ENCODE measurements around the gene DOCK6.
"Not testable (repeated sequence)": the region's sequence is repeated elsewhere in the genome, so short reads cannot be mapped to it uniquely, and the experiment has no call there.

Gene DOCK6

DNA sequence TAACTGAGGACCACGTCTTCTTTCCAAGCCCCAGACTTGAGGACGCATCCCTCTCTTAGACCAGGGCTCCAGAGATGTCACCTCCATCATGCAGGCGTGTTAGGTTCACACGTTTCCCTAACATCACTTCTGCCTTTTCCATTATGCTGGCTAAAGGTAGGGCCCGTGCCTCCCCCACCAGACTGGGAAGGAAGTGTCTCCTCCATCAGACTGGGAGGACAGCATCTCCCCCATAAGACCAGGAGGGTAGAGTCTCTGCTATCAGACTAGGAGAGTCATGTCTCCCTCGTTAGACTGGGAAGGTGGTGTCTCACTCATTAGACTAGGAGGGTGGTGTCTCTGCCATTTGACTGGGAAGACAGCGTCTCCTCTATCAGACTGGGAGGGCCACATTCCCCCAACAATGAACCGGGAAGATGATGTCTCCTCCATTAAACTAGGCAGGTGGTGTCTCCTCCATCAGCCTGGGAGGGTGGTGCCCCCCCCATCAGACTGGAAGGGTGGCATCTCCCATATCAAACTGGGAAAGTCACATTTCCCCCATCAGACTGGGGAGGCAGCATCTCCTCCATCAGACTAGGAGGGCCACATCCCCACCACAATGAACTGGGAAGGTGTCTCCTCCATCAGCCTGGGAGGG, 88.7 kb downstream of the DOCK6 start:
- no peak for DNase-seq (ENCODE audit: low spot score)

GRCh38 chr19:11172576-11172975, 89.7 kb downstream of the DOCK6 start:
- no peak for DNase-seq (ENCODE audit: low spot score)

DNA sequence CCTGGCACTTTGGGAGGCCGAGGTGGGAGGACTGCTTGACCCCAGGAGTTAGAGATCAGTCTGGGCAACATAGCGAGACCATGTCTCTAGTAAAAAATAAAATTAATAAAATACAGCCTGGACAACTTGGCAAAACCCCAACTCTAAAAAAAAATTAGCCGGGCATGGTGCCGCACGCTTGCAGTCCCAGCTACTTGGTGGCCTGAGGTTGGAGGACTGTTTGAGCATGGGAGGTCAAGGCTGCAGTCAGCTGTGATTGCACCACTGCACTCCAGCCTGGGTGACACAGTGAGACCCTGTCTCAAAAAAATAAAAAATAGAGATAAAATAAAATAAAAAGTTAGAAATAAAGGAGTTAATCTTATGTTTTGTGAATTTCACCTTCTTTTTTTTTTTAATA, 91.2 kb downstream of the DOCK6 start:
- DNase-seq (ENCODE audit: low spot score): no peak

- no peak for DNase-seq (ENCODE audit: low spot score)
Measured at GRCh38 chr19:11169896-11170678, 92.2 kb downstream of the DOCK6 start.

DNA sequence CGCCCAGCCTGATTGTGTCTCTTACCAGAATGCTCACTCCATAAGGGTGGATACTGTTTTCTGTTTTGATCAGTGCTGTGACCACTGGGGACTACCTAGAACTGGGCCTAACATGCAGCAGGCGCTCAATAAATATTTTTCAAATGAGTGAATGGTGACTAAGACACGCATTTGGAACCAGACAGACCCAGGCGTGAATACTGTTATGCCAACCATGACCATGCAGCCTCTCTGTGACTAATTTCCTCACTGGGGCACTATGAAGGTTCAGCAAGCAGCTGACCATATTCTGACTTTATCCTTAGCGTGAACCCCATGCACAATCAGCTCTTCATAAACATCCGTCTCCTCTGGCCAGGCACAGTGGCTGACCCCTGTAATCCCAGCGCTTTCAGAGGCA, 93.8 kb downstream of the DOCK6 start:
- DNase-seq (ENCODE audit: low spot score): no peak

DNA sequence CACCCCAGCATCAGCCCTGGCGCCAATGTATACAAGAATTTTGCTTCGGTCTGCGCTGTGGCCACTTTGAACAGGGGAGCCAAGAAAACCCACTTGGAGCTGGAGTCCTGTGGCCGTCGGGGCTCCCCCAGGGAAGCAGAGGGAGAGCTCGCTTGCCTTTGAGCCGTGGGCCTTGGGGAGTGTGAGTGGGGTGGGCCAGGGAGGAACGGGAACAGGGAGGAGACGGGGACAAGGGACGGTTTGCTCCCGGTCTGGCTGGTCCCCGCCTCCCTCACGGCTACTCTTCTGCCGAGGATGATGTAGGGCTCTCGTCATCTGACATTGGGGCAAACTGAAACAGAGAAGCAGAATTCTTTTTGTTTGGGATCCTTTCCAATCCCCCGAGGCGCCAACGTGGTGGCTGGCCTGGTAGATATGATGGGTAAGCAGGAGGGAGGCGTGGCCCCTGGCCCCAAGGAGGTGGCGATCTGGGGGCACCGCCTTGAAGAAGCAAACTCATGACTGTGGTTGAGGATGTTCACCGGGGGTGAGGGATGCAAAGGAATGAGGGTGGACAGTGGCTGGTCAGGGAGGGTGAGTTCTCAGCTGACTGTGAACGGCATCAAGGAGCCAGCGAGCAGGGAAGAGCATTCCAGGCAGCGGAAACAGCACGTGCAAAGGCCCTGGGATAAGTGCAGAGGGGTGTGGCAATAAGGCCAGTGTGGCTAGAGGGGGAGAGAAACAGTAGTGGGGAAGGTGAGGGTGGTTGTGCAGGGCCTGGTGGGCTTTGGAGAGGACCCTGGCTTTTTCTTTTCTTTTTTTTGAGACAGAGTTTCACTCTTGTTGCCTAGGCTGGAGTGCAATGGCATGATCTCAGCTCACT, 95.8 kb downstream of the DOCK6 start:
- DNase-seq (ENCODE audit: low spot score): no peak

DNA sequence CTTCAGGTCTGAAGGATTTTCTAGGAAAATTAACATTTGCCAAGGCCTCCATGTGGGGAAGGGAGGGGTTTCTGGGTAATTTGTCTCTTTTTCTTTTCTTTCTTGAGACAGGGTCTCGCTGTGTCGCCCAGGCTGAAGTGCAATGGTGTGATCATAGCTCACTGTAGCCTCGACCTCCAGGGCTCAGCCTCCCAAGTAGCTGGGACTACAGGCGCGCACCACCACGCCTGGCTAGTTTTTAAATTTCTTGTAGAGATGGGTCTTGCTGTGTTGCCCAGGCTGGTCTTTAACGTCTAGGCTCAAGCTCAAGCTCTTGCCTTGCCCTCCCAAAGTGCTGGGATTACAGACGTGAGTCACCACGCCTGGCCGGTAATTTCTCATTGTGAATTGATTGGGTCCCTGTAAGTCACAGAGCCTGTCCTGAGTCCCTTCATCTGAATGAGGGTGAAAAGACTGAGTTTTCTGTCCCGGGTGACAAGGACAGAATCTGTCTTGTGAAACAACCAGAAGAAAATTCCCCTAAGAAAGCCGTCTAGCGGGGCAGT, 96.8 kb downstream of the DOCK6 start:
- DNase-seq (ENCODE audit: low spot score): no peak

DNA sequence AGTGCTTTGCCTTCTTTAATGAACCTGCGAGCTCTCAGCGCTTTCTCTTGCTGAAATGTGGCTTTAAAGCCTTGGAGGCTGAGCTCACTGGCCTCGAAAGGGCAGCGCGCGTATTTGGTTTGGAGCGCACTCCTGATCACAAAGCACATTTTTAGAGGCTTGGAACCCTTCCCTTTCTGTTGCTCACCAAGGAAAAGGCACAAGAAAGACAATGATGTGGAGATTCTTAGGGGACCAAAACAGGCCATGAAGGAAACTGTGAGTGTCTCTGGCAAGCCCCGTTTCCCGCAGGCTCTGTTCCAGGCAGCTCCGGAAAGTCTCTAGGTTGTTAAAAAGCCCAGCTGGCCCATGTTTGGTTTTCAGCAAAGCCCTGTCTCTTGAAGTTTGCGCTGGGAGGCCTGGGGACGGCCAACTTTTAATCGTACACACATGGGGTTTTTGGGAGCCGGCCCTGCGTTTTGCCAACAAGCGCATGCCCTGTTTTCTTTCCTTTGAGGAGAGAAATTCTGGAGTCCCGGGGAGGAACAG, 97.4 kb downstream of the DOCK6 start:
- DNase-seq (ENCODE audit: low spot score): no peak

DNA sequence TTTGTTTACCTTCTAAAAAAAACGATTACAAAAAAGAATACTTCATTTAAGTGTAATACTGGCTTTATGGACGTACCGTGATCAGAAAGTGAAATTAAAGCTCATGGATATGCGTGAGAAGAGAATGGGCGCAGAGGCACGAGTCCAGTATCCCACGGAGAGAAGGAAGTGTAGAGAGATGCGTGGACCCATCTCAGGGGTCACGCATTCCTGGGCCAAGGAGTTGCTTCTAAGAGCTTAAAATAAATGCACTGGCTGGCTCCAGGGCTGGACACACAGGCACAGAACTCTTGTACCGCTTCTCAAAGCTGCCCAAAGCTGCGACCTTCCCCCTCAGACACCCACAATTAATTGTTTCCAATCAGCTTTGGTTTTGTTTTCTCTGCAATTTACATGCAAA, 98.0 kb downstream of the DOCK6 start:
- no peak for DNase-seq (ENCODE audit: low spot score)

GRCh38 chr19:11160440-11160768, 101.9 kb downstream of the DOCK6 start:
- not testable (repeated sequence) for DNase-seq (ENCODE audit: low spot score)

GRCh38 chr19:11159598-11160439, 102.5 kb downstream of the DOCK6 start:
- no peak for DNase-seq (ENCODE audit: low spot score)

DNA sequence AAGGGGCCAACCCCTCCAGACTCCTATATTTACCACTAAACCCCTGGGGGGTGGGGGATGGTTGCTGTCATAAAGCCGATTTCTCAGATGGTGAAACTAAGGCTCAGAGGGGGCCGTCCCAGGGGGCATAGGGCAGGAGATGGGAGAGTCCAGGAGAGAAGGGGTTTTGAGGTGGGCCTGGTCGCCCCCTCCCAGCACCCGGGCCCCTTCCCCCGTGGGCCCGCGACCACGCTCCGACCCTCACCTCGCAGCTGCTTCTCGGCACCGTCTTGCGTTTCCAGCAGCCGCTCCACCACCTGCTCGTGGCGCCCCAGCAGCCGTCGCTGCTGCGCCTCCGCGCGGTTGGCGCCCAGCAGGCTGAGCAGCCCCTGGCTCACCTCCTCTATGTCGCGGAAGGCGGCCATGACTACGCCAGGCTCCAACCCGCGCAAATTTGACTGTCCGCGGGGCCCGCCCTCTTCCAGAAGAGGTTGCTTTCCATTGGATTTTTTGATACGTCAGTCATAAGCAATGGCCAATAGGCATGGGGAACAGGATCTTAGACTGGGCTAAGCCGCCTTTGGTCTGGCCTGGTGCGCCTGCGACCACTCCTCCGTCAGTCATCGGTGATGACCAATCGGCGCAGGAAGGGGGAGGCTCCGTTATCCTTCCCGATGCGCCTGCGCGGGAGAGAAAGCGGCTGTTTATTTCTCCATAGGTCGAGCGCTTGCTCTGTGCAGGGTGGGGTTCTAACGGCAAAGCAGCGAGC, 106.8 kb downstream of the DOCK6 start, which contains the start of gene SPC24:
TSS of gene SPC24 (minus strand) at position 410 of the 748 bp plus-strand sequence. CDS start at position 404, 6 bp downstream.
- peak; percentile 100 for DNase-seq (ENCODE audit: low spot score)

DNA sequence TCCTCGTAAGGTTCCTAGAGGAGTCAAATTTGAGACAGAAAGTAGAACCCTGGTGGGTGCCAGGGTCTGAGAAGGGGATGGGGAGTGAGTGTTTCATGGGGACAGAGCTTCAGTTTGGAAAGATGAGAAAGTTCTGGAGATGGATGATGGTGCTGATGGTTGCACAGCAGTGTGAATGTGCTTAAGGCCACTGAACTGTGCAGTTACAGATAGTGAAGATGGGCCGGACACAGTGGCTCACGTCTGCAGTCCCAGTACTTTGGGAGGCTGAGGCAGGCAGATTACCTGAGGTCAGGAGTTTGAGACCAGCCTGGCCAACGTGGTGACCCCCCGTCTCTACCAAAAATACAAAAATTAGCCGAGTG, 107.7 kb downstream of the DOCK6 start:
- no peak for DNase-seq (ENCODE audit: low spot score)

DNA sequence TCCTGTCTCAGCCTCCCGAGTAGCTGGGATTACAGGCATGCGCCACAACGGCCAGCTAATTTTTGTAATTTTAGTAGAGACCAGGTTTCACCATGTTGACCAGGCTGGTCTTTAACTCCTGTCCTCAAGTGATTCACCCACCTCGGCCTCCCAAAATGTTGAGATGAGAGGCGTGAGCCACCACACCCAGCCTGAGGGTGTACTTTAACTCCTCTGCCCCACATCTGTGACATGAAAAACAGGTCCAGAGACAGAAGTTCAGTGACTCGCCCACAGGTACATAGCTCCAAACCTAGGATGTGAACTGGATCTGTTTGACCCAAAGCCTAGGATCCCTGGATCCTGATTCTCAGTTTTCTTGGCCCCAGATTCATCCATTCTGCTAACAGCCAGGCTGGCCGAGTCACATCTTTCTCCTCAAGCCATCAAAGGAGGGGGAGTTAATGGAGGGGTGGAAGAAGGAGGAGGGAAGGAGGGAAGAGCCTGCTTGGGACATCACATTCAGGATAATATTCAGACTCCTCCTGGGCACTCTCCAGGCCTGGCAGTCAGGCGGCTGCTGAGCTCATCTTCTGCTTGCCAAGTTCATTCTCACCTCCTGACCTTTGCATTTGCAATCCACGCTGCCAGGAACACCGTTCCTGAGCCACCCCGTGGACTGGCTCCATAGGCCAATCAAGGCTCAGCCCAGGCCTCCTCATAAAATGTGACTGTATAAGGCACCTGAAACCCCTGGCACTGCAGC, 109.8 kb downstream of the DOCK6 start:
- DNase-seq (ENCODE audit: low spot score): no peak

DNA sequence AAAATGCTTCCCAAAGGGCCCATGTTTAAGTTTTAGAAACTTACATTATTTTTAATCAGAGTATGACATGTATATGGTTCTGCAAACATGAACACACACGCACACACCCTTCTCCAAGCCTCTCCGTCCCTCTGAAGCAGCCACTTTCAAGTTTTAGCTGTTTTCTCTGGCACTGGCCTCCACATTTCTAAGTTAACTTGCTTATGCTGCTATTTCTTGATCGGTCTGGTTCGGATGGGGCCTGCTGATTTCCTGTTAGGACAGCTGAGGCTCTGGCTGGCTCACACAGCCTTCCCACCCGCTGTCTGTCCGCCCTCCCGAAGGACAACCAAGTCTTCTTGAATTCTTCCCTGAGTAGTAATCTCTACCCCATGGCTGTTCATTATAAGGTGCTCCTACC, 111.1 kb downstream of the DOCK6 start:
- no peak for DNase-seq (ENCODE audit: low spot score)

Measured in iPS-NIHi11 (cell line).